Astrocyte (in vitro differentiated cells and primary cell): Measurements from ENCODE around the gene TMC1. TPM values are rescaled to one million over a fixed set of nuclear protein-coding genes. Genes with fewer than 3 reads are reported as not detected.

Source experiments
- DNase-seq: peaks from one replicate; pipeline ENCODE4 v3.0.0-alpha.2; 2010; ENCODE audit warnings: low read depth
- FAIRE-seq: peaks from 2 replicates; lab custom pipeline; 2011; peaks lifted over from hg19 to GRCh38; lab: Jason Lieb, UNC
- H2AFZ ChIP-seq: 2 replicates; pipeline ENCODE4 v1.6.0; 2012; ENCODE audit warnings: low read depth, low read length, inconsistent platforms
- H3K27ac ChIP-seq: 2 replicates; pipeline ENCODE4 v1.5.1; 2011; ENCODE audit warnings: low read depth, low read length, inconsistent platforms
- H3K27me3 ChIP-seq: 2 replicates; pipeline ENCODE4 v1.6.0; 2011; ENCODE audit warnings: low read length, inconsistent platforms; ENCODE audit not compliant: insufficient read depth
- H3K36me3 ChIP-seq: 2 replicates; pipeline ENCODE4 v1.5.1; 2011; ENCODE audit warnings: low read length, inconsistent platforms; ENCODE audit not compliant: insufficient read depth
- H3K4me1 ChIP-seq: 2 replicates; pipeline ENCODE4 v1.5.1; 2011; ENCODE audit warnings: low read length, inconsistent platforms; ENCODE audit not compliant: insufficient read depth
- H3K4me2 ChIP-seq: 2 replicates; pipeline ENCODE4 v1.6.0; 2012; ENCODE audit warnings: low read length, inconsistent platforms
- H3K4me3 ChIP-seq: 2 replicates; pipeline ENCODE4 v1.5.1; 2011; ENCODE audit warnings: low read depth, mild to moderate bottlenecking, low read length, inconsistent platforms; ENCODE audit not compliant: insufficient read depth
- H3K79me2 ChIP-seq: 2 replicates; pipeline ENCODE4 v1.6.0; 2012; ENCODE audit warnings: mild to moderate bottlenecking, low read length, inconsistent platforms; ENCODE audit not compliant: insufficient read depth
- H3K9ac ChIP-seq: 2 replicates; pipeline ENCODE4 v1.6.0; 2012; ENCODE audit warnings: mild to moderate bottlenecking, low read length, inconsistent platforms
- H3K9me3 ChIP-seq: 2 replicates; pipeline ENCODE4 v1.5.1; 2012; ENCODE audit warnings: low read depth, mild to moderate bottlenecking, low read length, inconsistent platforms; ENCODE audit not compliant: insufficient read depth
- H4K20me1 ChIP-seq: 2 replicates; pipeline ENCODE4 v1.6.0; 2012; ENCODE audit warnings: low read length, inconsistent platforms; ENCODE audit not compliant: insufficient read depth
- H3K27ac Mint-ChIP-seq: one replicate; pipeline ENCODE4 v1.8.0; 2021; ENCODE audit warnings: mild to moderate bottlenecking, mixed read lengths; ENCODE audit not compliant: unreplicated experiment
- H3K27me3 Mint-ChIP-seq: one replicate; pipeline ENCODE4 v1.8.0; 2021; ENCODE audit warnings: low read depth, mixed read lengths; ENCODE audit not compliant: unreplicated experiment
- H3K36me3 Mint-ChIP-seq: one replicate; pipeline ENCODE4 v1.8.0; 2021; ENCODE audit warnings: low read depth, mixed read lengths; ENCODE audit not compliant: unreplicated experiment
- H3K4me1 Mint-ChIP-seq: one replicate; pipeline ENCODE4 v1.8.0; 2021; ENCODE audit warnings: low read depth, mixed read lengths; ENCODE audit not compliant: unreplicated experiment
- H3K4me3 Mint-ChIP-seq: one replicate; pipeline ENCODE4 v1.8.0; 2021; ENCODE audit warnings: mild to moderate bottlenecking, moderate library complexity, mixed read lengths; ENCODE audit not compliant: unreplicated experiment
- H3K9me3 Mint-ChIP-seq: one replicate; pipeline ENCODE4 v1.8.0; 2021; ENCODE audit warnings: mild to moderate bottlenecking, mixed read lengths; ENCODE audit not compliant: unreplicated experiment
- EZH2 ChIP-seq: IDR thresholded peaks from 2 replicates; pipeline ENCODE4 v1.6.1; 2012; ENCODE audit warnings: mild to moderate bottlenecking, low read length, inconsistent platforms; ENCODE audit not compliant: insufficient read depth
- total RNA-seq: library from RNA; stranded (reverse); gene quantifications from 2 replicates; pipeline ENCODE4 v1.2.1, GENCODE V29; 2021
- TF ChIP-seq, protein P1 (sequence below): IDR thresholded peaks from 2 replicates; pipeline ENCODE4 v1.5.1; 2011; ENCODE audit warnings: low read depth, mild to moderate bottlenecking, inconsistent platforms, low read length, moderate library complexity; ENCODE audit not compliant: insufficient read depth

Gene TMC1
- total RNA-seq, 1 donor from 2014 or later, result not detected

DNA sequence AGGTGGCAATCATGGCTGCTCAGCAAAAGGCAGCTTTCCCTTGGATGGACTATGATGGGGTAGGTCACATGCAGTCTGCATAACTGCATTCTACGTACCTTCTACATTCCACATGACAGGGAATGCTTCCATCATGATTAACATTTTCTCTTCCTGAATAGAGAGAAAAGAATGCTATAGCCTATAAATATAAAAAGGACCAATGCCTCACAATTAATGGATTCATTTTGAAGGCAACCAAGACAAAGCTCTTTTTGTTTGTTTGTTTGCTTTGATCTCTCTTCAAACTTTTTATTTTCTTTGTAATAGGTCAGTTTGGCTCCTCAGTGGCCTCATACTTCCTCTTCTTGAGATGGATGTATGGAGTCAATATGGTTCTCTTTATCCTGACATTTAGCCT is 230.1 kb downstream of the TMC1 start:
- Histone ChIP-seq H3K79me2 (no peaks in the 10 kb centered on the region), H3K4me3 (no peak overlapping the region), H2AFZ (no peak overlapping the region), H3K9ac (no peak overlapping the region), H3K9me3 (no peaks in the 10 kb centered on the region), H3K27me3 (no peaks in the 10 kb centered on the region), H3K36me3 (no peaks in the 10 kb centered on the region), H4K20me1 (no peaks in the 10 kb centered on the region), H3K4me1 (no peaks in the 10 kb centered on the region), H3K4me2 (no peak overlapping the region), H3K27ac (no peak overlapping the region)
- FAIRE-seq (no peak), DNase-seq (no peak)
- H3K27ac Mint-ChIP-seq, result no peak overlapping the region
- no peaks in the 10 kb centered on the region for H3K9me3 Mint-ChIP-seq
- no peaks in the 10 kb centered on the region for H3K27me3 Mint-ChIP-seq
- H3K4me1 Mint-ChIP-seq, result no peaks in the 10 kb centered on the region
- no peaks in the 10 kb centered on the region for H3K36me3 Mint-ChIP-seq
- TF ChIP-seq EZH2, result no peak
- no peak overlapping the region for H3K4me3 Mint-ChIP-seq

DNA sequence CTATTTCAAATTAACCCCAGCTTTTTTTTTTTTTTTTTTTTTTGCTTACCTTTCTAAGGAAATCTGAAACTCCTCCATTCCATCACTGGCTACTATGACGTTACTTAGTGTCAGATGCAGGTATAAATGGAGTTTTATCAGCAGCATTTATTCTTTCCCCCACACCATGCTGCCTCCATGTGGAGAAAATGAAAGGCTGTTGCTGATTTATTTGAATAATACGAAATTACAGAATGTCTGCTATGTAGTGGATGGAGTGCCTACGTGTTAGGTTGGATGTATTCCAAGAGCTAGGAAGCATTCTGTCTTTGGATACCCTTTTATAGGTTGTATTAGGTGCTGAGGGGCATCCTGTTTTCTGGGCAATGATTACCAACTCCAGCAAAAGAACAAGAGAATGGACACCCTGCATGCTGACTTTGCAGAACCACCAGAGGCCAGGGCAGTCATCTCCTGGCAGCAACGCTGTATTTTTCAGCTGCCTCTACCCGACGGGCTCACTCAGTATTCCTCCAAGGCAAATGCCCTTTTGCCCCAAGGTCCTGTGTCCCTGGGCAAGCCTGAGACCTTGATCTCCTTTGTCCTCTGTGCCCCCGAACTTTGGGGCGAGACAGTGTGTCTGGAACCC is 232.0 kb downstream of the TMC1 start:
- no peaks in the 10 kb centered on the region for H3K27me3 ChIP-seq
- TF ChIP-seq EZH2, result no peak
- TF ChIP-seq, protein P1, sequence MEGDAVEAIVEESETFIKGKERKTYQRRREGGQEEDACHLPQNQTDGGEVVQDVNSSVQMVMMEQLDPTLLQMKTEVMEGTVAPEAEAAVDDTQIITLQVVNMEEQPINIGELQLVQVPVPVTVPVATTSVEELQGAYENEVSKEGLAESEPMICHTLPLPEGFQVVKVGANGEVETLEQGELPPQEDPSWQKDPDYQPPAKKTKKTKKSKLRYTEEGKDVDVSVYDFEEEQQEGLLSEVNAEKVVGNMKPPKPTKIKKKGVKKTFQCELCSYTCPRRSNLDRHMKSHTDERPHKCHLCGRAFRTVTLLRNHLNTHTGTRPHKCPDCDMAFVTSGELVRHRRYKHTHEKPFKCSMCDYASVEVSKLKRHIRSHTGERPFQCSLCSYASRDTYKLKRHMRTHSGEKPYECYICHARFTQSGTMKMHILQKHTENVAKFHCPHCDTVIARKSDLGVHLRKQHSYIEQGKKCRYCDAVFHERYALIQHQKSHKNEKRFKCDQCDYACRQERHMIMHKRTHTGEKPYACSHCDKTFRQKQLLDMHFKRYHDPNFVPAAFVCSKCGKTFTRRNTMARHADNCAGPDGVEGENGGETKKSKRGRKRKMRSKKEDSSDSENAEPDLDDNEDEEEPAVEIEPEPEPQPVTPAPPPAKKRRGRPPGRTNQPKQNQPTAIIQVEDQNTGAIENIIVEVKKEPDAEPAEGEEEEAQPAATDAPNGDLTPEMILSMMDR, result peak; percentile 46
- H3K9ac ChIP-seq, result no peak overlapping the region
- H3K36me3 ChIP-seq, result no peaks in the 10 kb centered on the region
- no peak for FAIRE-seq
- Mint-ChIP-seq H3K27me3 (no peaks in the 10 kb centered on the region), H3K4me3 (no peak overlapping the region), H3K9me3 (no peaks in the 10 kb centered on the region), H3K4me1 (no peaks in the 10 kb centered on the region), H3K36me3 (no peaks in the 10 kb centered on the region), H3K27ac (no peak overlapping the region)
- H3K4me3 ChIP-seq, result no peak overlapping the region
- H2AFZ ChIP-seq, result no peak overlapping the region
- peak; percentile 21 for DNase-seq
- H3K4me2 ChIP-seq, result no peak overlapping the region
- no peaks in the 10 kb centered on the region for H3K79me2 ChIP-seq
- H4K20me1 ChIP-seq, result no peaks in the 10 kb centered on the region
- H3K27ac ChIP-seq, result no peak overlapping the region
- no peaks in the 10 kb centered on the region for H3K4me1 ChIP-seq
- no peaks in the 10 kb centered on the region for H3K9me3 ChIP-seq

DNA sequence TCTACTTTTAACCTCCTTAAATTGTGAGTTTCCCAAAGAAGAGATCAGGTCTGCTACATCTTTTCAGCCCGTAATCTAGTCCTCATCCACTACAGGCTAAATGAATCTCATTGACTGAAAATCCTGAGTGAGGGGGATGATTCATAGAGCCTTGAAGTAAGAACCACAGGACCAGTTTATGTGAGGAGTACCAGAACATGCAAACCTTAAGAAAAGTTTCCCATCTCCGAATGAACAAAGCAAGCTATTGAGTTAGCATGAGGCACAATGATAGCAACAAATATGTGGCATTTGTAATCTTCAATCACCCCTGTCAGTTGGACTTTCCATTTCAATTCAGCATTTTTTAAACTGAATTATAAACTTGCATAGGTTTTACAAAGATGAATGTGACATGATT is 234.4 kb downstream of the TMC1 start:
- Histone ChIP-seq H3K4me3 (no peak overlapping the region), H3K4me1 (no peaks in the 10 kb centered on the region), H3K27ac (no peak overlapping the region), H3K27me3 (no peaks in the 10 kb centered on the region), H3K9me3 (no peaks in the 10 kb centered on the region), H3K4me2 (no peak overlapping the region), H2AFZ (no peak overlapping the region), H3K9ac (no peak overlapping the region), H4K20me1 (no peaks in the 10 kb centered on the region), H3K79me2 (no peaks in the 10 kb centered on the region), H3K36me3 (no peaks in the 10 kb centered on the region)
- no peak for FAIRE-seq
- Mint-ChIP-seq H3K27me3 (no peaks in the 10 kb centered on the region), H3K27ac (no peak overlapping the region), H3K9me3 (no peaks in the 10 kb centered on the region), H3K4me1 (no peaks in the 10 kb centered on the region), H3K4me3 (no peak overlapping the region), H3K36me3 (no peaks in the 10 kb centered on the region)
- TF ChIP-seq, protein P1, result no peak
- TF ChIP-seq EZH2, result no peak
- DNase-seq, result no peak
